Measurements from ENCODE around the gene B3GNT7.

Gene B3GNT7

GRCh38 chr2:231353469-231353868 lies 42.0 kb upstream of the B3GNT7 start:
- H3K9ac ChIP-seq (ENCODE audit: low read depth, low read length, poor library complexity, severe bottlenecking): no peak overlapping the region
- H3K4me3 ChIP-seq (ENCODE audit: low read length, poor library complexity, severe bottlenecking): no peak overlapping the region
- H3K79me2 ChIP-seq (ENCODE audit: insufficient read depth, low read length): no peaks in the 10 kb centered on the region
- no peaks in the 10 kb centered on the region for H3K36me3 ChIP-seq (ENCODE audit: insufficient read depth, low read length)
- H3F3A ChIP-seq (ENCODE audit: low read depth): no peaks in the 10 kb centered on the region
- no peaks in the 10 kb centered on the region for H3K9me3 ChIP-seq (ENCODE audit: insufficient read depth, low read depth, low read length)
- H4K20me1 ChIP-seq (ENCODE audit: insufficient read depth, low read length, poor library complexity, severe bottlenecking): no peaks in the 10 kb centered on the region
- no peaks in the 10 kb centered on the region for H3K27me3 ChIP-seq (ENCODE audit: insufficient read depth, low read length, poor library complexity, severe bottlenecking)
- H2AFZ ChIP-seq (ENCODE audit: low read length): no peak overlapping the region
- no peaks in the 10 kb centered on the region for H3K9me2 ChIP-seq (replicated peaks; ENCODE audit: low read depth, low read length)
- no peak overlapping the region for H3K4me2 ChIP-seq (ENCODE audit: low read depth, low read length, poor library complexity, severe bottlenecking)
- TF ChIP-seq EZH2phosphoT487 (IDR thresholded peaks at IDR 0.05; ENCODE audit: borderline replicate concordance) (no peak), CTCF (conservative IDR thresholded peaks at IDR 0.05; ENCODE audit: low read length) (no peak)
- H3K4me1 ChIP-seq (ENCODE audit: insufficient read depth, low read length, poor library complexity, severe bottlenecking): no peaks in the 10 kb centered on the region

GRCh38 chr2:231355508-231356465 lies 39.7 kb upstream of the B3GNT7 start:
- TF ChIP-seq CTCF (conservative IDR thresholded peaks at IDR 0.05; ENCODE audit: low read length) (no peak), EZH2phosphoT487 (IDR thresholded peaks at IDR 0.05; ENCODE audit: borderline replicate concordance) (no peak)
- no peak overlapping the region for H3K4me3 ChIP-seq (ENCODE audit: low read length, poor library complexity, severe bottlenecking)
- no peak overlapping the region for H2AFZ ChIP-seq (ENCODE audit: low read length)

GRCh38 chr2:231356466-231356844 lies 39.1 kb upstream of the B3GNT7 start:
- Histone ChIP-seq H3K4me1 (ENCODE audit: insufficient read depth, low read length, poor library complexity, severe bottlenecking) (peaks cover 5% of the 10 kb centered on the region), H4K20me1 (ENCODE audit: insufficient read depth, low read length, poor library complexity, severe bottlenecking) (no peaks in the 10 kb centered on the region), H3F3A (ENCODE audit: low read depth) (no peaks in the 10 kb centered on the region), H3K4me3 (ENCODE audit: low read length, poor library complexity, severe bottlenecking) (no peak overlapping the region), H3K9ac (ENCODE audit: low read depth, low read length, poor library complexity, severe bottlenecking) (no peak overlapping the region), H2AFZ (ENCODE audit: low read length) (no peak overlapping the region), H3K9me3 (ENCODE audit: insufficient read depth, low read depth, low read length) (no peaks in the 10 kb centered on the region), H3K79me2 (ENCODE audit: insufficient read depth, low read length) (no peaks in the 10 kb centered on the region), H3K27me3 (ENCODE audit: insufficient read depth, low read length, poor library complexity, severe bottlenecking) (no peaks in the 10 kb centered on the region), H3K36me3 (ENCODE audit: insufficient read depth, low read length) (no peaks in the 10 kb centered on the region), H3K4me2 (ENCODE audit: low read depth, low read length, poor library complexity, severe bottlenecking) (no peak overlapping the region), H3K9me2 (replicated peaks; ENCODE audit: low read depth, low read length) (no peaks in the 10 kb centered on the region)
- TF ChIP-seq EZH2phosphoT487 (IDR thresholded peaks at IDR 0.05; ENCODE audit: borderline replicate concordance) (no peak), CTCF (conservative IDR thresholded peaks at IDR 0.05; ENCODE audit: low read length) (no peak)

More at GRCh38 chr2:231355508-231356465, 39.7 kb upstream of the B3GNT7 start:
- no peaks in the 10 kb centered on the region for H3K79me2 ChIP-seq (ENCODE audit: insufficient read depth, low read length)
- H3K4me2 ChIP-seq (ENCODE audit: low read depth, low read length, poor library complexity, severe bottlenecking): no peak overlapping the region
- no peak overlapping the region for H3K9ac ChIP-seq (ENCODE audit: low read depth, low read length, poor library complexity, severe bottlenecking)
- H3K9me3 ChIP-seq (ENCODE audit: insufficient read depth, low read depth, low read length): no peaks in the 10 kb centered on the region
- H3K9me2 ChIP-seq (replicated peaks; ENCODE audit: low read depth, low read length): no peaks in the 10 kb centered on the region
- no peaks in the 10 kb centered on the region for H3K27me3 ChIP-seq (ENCODE audit: insufficient read depth, low read length, poor library complexity, severe bottlenecking)
- no peaks in the 10 kb centered on the region for H4K20me1 ChIP-seq (ENCODE audit: insufficient read depth, low read length, poor library complexity, severe bottlenecking)
- H3F3A ChIP-seq (ENCODE audit: low read depth): no peaks in the 10 kb centered on the region
- no peaks in the 10 kb centered on the region for H3K36me3 ChIP-seq (ENCODE audit: insufficient read depth, low read length)
- peaks cover under 1% of the 10 kb centered on the region for H3K4me1 ChIP-seq (ENCODE audit: insufficient read depth, low read length, poor library complexity, severe bottlenecking)

All from Loucy (cell line).